Endometrial microvascular endothelial cells (primary cell): Measurements from ENCODE around the gene RNF157. TPM values are rescaled to one million over a fixed set of nuclear protein-coding genes. Genes with fewer than 3 reads are reported as not detected.

Experiments used
- in situ Hi-C: cut with HindIII; loops from 2 replicates; pipeline ENCODE4 v1.10.0; 2017; ENCODE audit warnings: low sequenced_read_pairs, low pct_unique_long_range_greater_than_20kb; ENCODE audit errors: inconsistent ontology term
- total RNA-seq: library from RNA; depleted of rRNA; stranded (reverse); fragments of >200 nt; gene quantifications from one replicate; pipeline ENCODE4 v1.2.3, GENCODE V29; 2015; ENCODE audit errors: inconsistent ontology term

The RNF157 gene
- total RNA-seq, 1 donor from 2014 or later: not detected

GRCh38 chr17:76119409-76120371 is 120.6 kb downstream of the RNF157 start:
- in situ Hi-C loops: no loop called here

- in situ Hi-C loops: no loop called here
Measured at GRCh38 chr17:76115138-76115754, 125.0 kb downstream of the RNF157 start.

GRCh38 chr17:76111956-76112355 is 128.3 kb downstream of the RNF157 start:
- in situ Hi-C loops: no loop called here

- in situ Hi-C loops: no loop called here
Measured at GRCh38 chr17:76107509-76107908, 132.8 kb downstream of the RNF157 start.

- in situ Hi-C loops: no loop called here
Measured at GRCh38 chr17:76106703-76107102, 133.6 kb downstream of the RNF157 start.

GRCh38 chr17:76104896-76105231 is 135.4 kb downstream of the RNF157 start:
- in situ Hi-C loops: no loop called here

GRCh38 chr17:76104140-76104895 is 136.0 kb downstream of the RNF157 start:
- in situ Hi-C loops: no loop called here

GRCh38 chr17:76103274-76104139 is 136.8 kb downstream of the RNF157 start, which contains the start of gene EXOC7:
TSS of gene EXOC7 (minus strand) at chr17:76103787. CDS start at chr17:76103692, 95 bp downstream.
- in situ Hi-C loops: no loop called here

- in situ Hi-C loops: no loop called here
Measured at GRCh38 chr17:76102944-76103273, 137.4 kb downstream of the RNF157 start.

GRCh38 chr17:76097716-76098295 is 142.5 kb downstream of the RNF157 start:
- in situ Hi-C loops: no loop called here

GRCh38 chr17:76095943-76096342 is 144.3 kb downstream of the RNF157 start:
- in situ Hi-C loops: no loop called here

GRCh38 chr17:76094046-76094445 is 146.2 kb downstream of the RNF157 start:
- in situ Hi-C loops: no loop called here

- in situ Hi-C loops: no loop called here
Measured at GRCh38 chr17:76092526-76093413, 147.5 kb downstream of the RNF157 start.

Other genes with a start within 250 kb of the RNF157 start
- gene CDK3, start 239.6 kb downstream of the RNF157 start, total RNA-seq: 1.3 TPM
- not detected for gene EVPL, start 213.2 kb downstream of the RNF157 start, total RNA-seq
- gene SRP68, start 168.0 kb downstream of the RNF157 start, total RNA-seq: 42.7 TPM
- not detected for gene GALR2, start 165.7 kb downstream of the RNF157 start, total RNA-seq
- gene ZACN, start 161.3 kb downstream of the RNF157 start, total RNA-seq: not detected
- gene EXOC7, start 136.7 kb downstream of the RNF157 start, total RNA-seq: 70.9 TPM
- not detected for gene FOXJ1, start 99.2 kb downstream of the RNF157 start, total RNA-seq
- 7.1 TPM for gene UBALD2, start 24.9 kb upstream of the RNF157 start, total RNA-seq
- 2.1 TPM for gene QRICH2, start 67.8 kb upstream of the RNF157 start, total RNA-seq
- 70.8 TPM for gene PRPSAP1, start 113.4 kb upstream of the RNF157 start, total RNA-seq
- gene SPHK1, start 144.1 kb upstream of the RNF157 start, total RNA-seq: 121 TPM
- gene UBE2O, start 212.7 kb upstream of the RNF157 start, total RNA-seq: 31.9 TPM
- not detected for gene AANAT, start 227.1 kb upstream of the RNF157 start, total RNA-seq